Jurkat, Clone E6-1 (cell line): ENCODE data around the gene FGF12.
A peak's percentile ranks its signal among the peaks of the same experiment; 100 is the strongest.

Source experiments
- DNase-seq: peaks from one replicate; pipeline ENCODE4 v3.0.0-alpha.2; 2011; ENCODE audit warnings: low read depth, low spot score
- H3K4me3 ChIP-seq: 2 replicates; pipeline ENCODE4 v1.5.1; 2011; ENCODE audit warnings: mild to moderate bottlenecking, low read length, control low read depth, moderate library complexity

The FGF12 gene

GRCh38 chr3:192696943-192697587, 30.3 kb downstream of the FGF12 start:
- no peak for DNase-seq
- no peak overlapping the region for H3K4me3 ChIP-seq

- no peak for DNase-seq
- H3K4me3 ChIP-seq = no peak overlapping the region
These were observed 39.7 kb downstream of the FGF12 start for GRCh38 chr3:192687488-192688152.

GRCh38 chr3:192685801-192686200, 41.5 kb downstream of the FGF12 start:
- DNase-seq = no peak
- H3K4me3 ChIP-seq = no peak overlapping the region

- DNase-seq = no peak
- H3K4me3 ChIP-seq = no peak overlapping the region
These were observed 43.2 kb downstream of the FGF12 start for GRCh38 chr3:192684151-192684550.

- H3K4me3 ChIP-seq = no peak overlapping the region
- DNase-seq = peak; percentile 26
These were observed 51.2 kb downstream of the FGF12 start for GRCh38 chr3:192675958-192676649.

GRCh38 chr3:192655628-192656027, 71.7 kb downstream of the FGF12 start:
- no peak for DNase-seq
- H3K4me3 ChIP-seq = no peak overlapping the region

- no peak for DNase-seq
- H3K4me3 ChIP-seq = no peak overlapping the region
These were observed 72.3 kb downstream of the FGF12 start for GRCh38 chr3:192655040-192655439.

GRCh38 chr3:192653862-192654261, 73.5 kb downstream of the FGF12 start:
- no peak overlapping the region for H3K4me3 ChIP-seq
- DNase-seq = no peak

GRCh38 chr3:192652727-192653126, 74.6 kb downstream of the FGF12 start:
- H3K4me3 ChIP-seq = no peak overlapping the region
- DNase-seq = no peak

- DNase-seq = no peak
- no peak overlapping the region for H3K4me3 ChIP-seq
These were observed 75.4 kb downstream of the FGF12 start for GRCh38 chr3:192651836-192652512.

- DNase-seq = no peak
- no peak overlapping the region for H3K4me3 ChIP-seq
These were observed 81.9 kb downstream of the FGF12 start for GRCh38 chr3:192645437-192645836.

- DNase-seq = no peak
- no peak overlapping the region for H3K4me3 ChIP-seq
These were observed 84.7 kb downstream of the FGF12 start for GRCh38 chr3:192642651-192643050.

GRCh38 chr3:192641919-192642318, 85.4 kb downstream of the FGF12 start:
- H3K4me3 ChIP-seq = no peak overlapping the region
- no peak for DNase-seq

GRCh38 chr3:192639987-192640386, 87.4 kb downstream of the FGF12 start:
- DNase-seq = no peak
- no peak overlapping the region for H3K4me3 ChIP-seq

GRCh38 chr3:192637803-192638202, 89.5 kb downstream of the FGF12 start:
- no peak overlapping the region for H3K4me3 ChIP-seq
- no peak for DNase-seq

GRCh38 chr3:192636517-192637444, 90.6 kb downstream of the FGF12 start:
- no peak overlapping the region for H3K4me3 ChIP-seq
- DNase-seq = no peak

GRCh38 chr3:192629429-192629828, 97.9 kb downstream of the FGF12 start:
- H3K4me3 ChIP-seq = no peak overlapping the region

GRCh38 chr3:192621909-192622308, 105.4 kb downstream of the FGF12 start:
- no peak overlapping the region for H3K4me3 ChIP-seq
- DNase-seq = no peak

More at GRCh38 chr3:192629429-192629828, 97.9 kb downstream of the FGF12 start:
- DNase-seq = no peak

GRCh38 chr3:192620275-192620674, 107.1 kb downstream of the FGF12 start:
- no peak for DNase-seq
- H3K4me3 ChIP-seq = no peak overlapping the region
